Measurements from ENCODE around the gene GLI1.

Gene GLI1

GRCh38 chr12:57476162-57476992 lies 16.8 kb downstream of the GLI1 start:
- DNase-seq (ENCODE audit: low spot score): no peak
- TF ChIP-seq CTCF (IDR thresholded peaks at IDR 0.05): no peak
- peak overlapping the region; percentile 75 for H3K4me3 ChIP-seq
- H3K27ac ChIP-seq: peak overlapping the region in 1 of 2 donors; percentile 80

- DNase-seq (ENCODE audit: low spot score): no peak
- H3K27ac ChIP-seq: peak overlapping the region in 1 of 2 donors; percentile 80
- TF ChIP-seq CTCF (IDR thresholded peaks at IDR 0.05): no peak
- peak overlapping the region; percentile 75 for H3K4me3 ChIP-seq
Observed at GRCh38 chr12:57476993-57477709, 17.6 kb downstream of the GLI1 start.

DNA sequence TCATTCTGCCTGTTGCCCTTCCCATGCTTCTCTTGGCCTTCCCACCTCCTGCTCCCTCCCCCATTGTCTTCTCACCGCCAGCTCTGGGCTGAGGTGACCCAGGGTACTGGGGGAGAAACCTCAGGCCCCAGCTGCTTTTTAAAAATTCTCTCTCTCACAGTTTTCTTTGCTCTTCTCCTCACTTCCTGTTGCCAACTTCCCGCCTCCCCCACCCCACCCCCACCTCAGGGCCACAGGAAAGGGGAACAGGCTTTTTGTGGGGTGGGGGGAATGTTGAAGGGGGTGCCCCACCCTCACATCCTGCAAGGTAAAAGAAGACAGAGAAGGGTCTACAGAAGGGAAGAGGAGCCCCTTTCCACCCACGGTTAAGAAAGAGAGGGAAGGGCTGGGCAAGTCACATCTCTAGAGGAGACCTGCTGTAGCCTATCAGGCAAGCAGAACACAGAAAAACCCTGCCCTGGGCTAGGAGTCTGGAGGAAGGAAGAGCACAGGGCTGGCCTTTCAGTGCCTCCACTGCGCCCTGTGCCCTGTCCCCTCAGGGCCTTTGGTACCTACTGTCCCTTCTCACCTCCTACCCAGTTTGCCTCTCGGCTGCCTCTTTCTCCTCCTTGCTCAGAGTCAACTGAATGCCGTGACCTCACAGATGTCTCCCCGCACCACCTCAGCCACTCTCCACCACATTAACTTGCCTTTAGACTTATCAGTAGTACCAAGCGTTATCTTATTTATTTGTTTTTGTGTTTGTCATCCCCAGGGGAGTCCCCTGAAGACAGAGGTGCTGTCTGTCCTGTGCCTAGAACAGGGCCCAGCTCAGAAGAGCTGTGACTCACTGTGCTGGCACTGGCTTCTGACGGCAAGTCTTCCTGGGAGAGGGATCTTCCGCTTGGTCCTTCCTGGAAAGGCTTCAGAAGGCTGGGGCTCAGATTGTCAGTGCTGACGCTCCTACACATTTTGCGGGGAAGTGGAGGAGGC lies 18.4 kb downstream of the GLI1 start:
- Histone ChIP-seq H3K4me3 (peak overlapping the region; percentile 75), H3K27ac (peak overlapping the region in 1 of 2 donors; percentile 80)
- no peak for TF ChIP-seq CTCF (IDR thresholded peaks at IDR 0.05)
- no peak for DNase-seq (ENCODE audit: low spot score)

DNA sequence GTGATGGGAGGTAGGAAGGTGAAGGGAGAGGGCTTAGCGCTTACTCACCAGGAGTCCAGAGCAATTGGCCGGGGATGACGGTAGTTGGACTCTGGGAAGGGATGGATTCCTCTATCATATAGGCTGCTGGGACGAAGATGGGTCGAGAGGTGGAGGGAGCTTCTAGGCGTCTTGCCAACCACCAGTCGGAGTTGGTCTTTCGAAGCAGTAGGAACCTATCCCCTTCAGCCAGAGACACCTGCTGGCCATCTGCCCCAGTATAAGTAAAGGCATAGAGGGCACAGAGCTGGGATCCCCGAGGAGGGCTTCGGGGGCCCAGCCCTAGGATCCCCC lies 19.4 kb downstream of the GLI1 start:
- no peak for TF ChIP-seq CTCF (IDR thresholded peaks at IDR 0.05)
- Histone ChIP-seq H3K27ac (peak overlapping the region; percentile 17 to 80), H3K4me3 (no peak overlapping the region)
- DNase-seq (ENCODE audit: low spot score): no peak

- no peak for DNase-seq (ENCODE audit: low spot score)
- Histone ChIP-seq H3K4me3 (no peak within 1 kb of the TSS), H3K27ac (peak within 1 kb of the TSS; percentile 17 to 80)
- no peak for TF ChIP-seq CTCF (IDR thresholded peaks at IDR 0.05)
Observed at GRCh38 chr12:57479376-57480115, 20.0 kb downstream of the GLI1 start, which contains the start of gene ARHGAP9. Gene ARHGAP9 (minus strand): TSS chr12:57479866. CDS start chr12:57479406, 460 bp downstream.

- no peak overlapping the region for H3K4me3 ChIP-seq
- TF ChIP-seq CTCF (IDR thresholded peaks at IDR 0.05): no peak
Observed at GRCh38 chr12:57481671-57482070, 22.1 kb downstream of the GLI1 start.

More at GRCh38 chr12:57481671-57482070, 22.1 kb downstream of the GLI1 start:
- no peak overlapping the region for H3K27ac ChIP-seq
- DNase-seq (ENCODE audit: low spot score): no peak

Data from coronary artery (tissue), 2 donors.